ENCODE measurements around the gene LARGE1. TPM values are rescaled to one million over a fixed set of nuclear protein-coding genes. Genes with fewer than 3 reads are reported as not detected.

LARGE1 gene
- total and polyA plus RNA-seq, 9 of the 15 experiments (the other 6 are each of a cell fraction or from before 2014, with no cell fraction given) = 0.01 to 0.66 (median 0.14) TPM; not detected in 2

DNA sequence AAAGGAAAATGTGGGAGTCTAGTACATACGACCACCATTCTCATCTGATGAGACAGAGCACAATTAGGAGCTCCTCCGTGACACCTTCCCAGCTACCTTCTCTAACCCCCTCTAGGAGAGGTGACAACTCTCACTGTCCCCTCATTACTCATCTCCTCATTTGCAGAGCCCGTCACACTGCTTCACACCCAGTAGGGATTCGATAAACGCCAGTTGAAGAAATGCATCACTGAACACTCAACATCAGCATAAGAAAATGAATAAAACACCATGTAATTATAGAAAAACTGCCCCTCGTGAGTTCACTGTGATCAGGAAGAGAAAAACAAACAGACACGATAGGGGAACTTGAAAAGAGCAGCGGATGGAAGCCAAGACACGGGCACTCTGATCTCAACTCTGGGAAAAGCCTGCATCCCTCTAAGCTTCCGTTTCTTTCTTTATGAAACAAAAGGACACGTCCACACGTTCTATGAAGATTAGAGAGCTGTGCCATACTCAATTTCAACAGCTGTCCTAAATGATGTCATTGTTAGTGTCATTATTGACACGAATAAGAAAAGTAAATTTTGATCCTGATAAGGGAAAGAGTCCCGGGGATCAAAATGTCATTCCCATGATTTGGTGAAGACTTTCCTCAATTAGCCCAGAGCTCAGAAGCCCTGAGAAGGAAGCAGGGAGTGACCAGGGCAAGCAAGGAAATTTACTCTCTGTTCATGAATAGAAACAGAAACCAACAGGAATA is 356.9 kb downstream of the LARGE1 start (continued):
- no peak for TF ChIP-seq TCF3 (CRISPR knock-in tag; IDR thresholded peaks at IDR 0.05)
- TF ChIP-seq CHD4 (IDR thresholded peaks at IDR 0.05; ENCODE audit: insufficient read depth, insufficient replicate concordance, low read depth, low read length, poor library complexity, severe bottlenecking) = no peak
- TF ChIP-seq, protein P1, sequence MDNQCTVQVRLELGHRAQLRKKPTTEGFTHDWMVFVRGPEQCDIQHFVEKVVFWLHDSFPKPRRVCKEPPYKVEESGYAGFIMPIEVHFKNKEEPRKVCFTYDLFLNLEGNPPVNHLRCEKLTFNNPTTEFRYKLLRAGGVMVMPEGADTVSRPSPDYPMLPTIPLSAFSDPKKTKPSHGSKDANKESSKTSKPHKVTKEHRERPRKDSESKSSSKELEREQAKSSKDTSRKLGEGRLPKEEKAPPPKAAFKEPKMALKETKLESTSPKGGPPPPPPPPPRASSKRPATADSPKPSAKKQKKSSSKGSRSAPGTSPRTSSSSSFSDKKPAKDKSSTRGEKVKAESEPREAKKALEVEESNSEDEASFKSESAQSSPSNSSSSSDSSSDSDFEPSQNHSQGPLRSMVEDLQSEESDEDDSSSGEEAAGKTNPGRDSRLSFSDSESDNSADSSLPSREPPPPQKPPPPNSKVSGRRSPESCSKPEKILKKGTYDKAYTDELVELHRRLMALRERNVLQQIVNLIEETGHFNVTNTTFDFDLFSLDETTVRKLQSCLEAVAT (IDR thresholded peaks at IDR 0.05) = no peak

DNA sequence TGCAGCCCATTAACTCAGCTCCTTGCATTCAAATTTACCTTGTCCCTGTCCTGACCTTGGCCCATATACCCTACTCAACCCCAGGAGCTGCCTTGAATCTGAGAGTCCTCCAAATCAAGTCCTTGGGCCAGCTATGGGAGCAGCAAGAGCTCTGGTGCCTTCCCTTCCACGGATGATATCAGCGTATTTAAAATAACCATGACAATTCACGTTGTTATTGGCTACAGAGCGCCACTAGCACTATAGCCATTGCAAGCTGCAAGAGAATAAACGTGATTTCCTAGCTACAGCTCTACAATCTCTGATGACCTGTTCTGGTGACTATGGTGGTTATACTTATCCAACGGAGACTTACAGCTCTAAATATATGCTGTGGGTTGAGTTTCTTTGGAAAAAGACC is 357.8 kb downstream of the LARGE1 start:
- FAIRE-seq (no peak), ATAC-seq (no peak), DNase-seq (ENCODE audit: extremely low read depth in 1 of 4, low spot score in 3 of 4) (no peak)
- ChIA-PET CTCF (ENCODE audit: low intra/inter-chr PET ratio) (no interaction called here), POLR2A (no interaction called here)
- no peaks in the 10 kb centered on the region for H3K79me2 ChIP-seq (ENCODE audit: control insufficient read depth, insufficient read depth, low read length)
- no peaks in the 10 kb centered on the region for H3K9me1 ChIP-seq (ENCODE audit: control insufficient read depth, insufficient read depth, low read length)
- no peaks in the 10 kb centered on the region for H4K20me1 ChIP-seq (replicated peaks; ENCODE audit: control insufficient read depth, insufficient read depth, low read length)
- no peaks in the 10 kb centered on the region for H3K9me3 ChIP-seq (replicated peaks; ENCODE audit: control insufficient read depth, insufficient read depth, low read depth, low read length)
- no peak overlapping the region for H3K4me2 ChIP-seq (ENCODE audit: insufficient read depth, low read length)
- intact Hi-C loops (cut with micrococcal nuclease) = no loop called here
- WGBS (ENCODE audit: insufficient coverage, low coverage, missing lambda C conversion rate) = 1% methylated on average over 6 of the region's 6 CpGs
- no peaks in the 10 kb centered on the region for H3K36me3 ChIP-seq (ENCODE audit: control insufficient read depth, insufficient read depth, low read length)
- in situ Hi-C loops (cut with MboI) = no loop called here
- no peaks in the 10 kb centered on the region for H3K27me3 ChIP-seq (ENCODE audit: control insufficient read depth in 2 of 2, insufficient read depth in 2 of 2, low read length in 2 of 2)
- no peak overlapping the region for H3K27ac ChIP-seq (ENCODE audit: extremely low read depth, low read depth, low read length)
- H2AFZ ChIP-seq (ENCODE audit: low read depth, low read length) = no peak overlapping the region
- no TSS peak for BruUV-seq (replicated peaks)
- H3K9ac ChIP-seq (ENCODE audit: insufficient read depth in 1 of 2, low read depth in 2 of 2, low read length in 2 of 2) = no peak overlapping the region
- H3K4me1 ChIP-seq (replicated peaks in 1 of 2; ENCODE audit: control insufficient read depth in 2 of 2, insufficient read depth in 2 of 2, low read length in 2 of 2) = no peaks in the 10 kb centered on the region
- no peak overlapping the region for H3K4me3 ChIP-seq
- TF ChIP-seq BCL6 (CRISPR knock-in tag; IDR thresholded peaks at IDR 0.05) (no peak), TAF9B (IDR thresholded peaks at IDR 0.05; ENCODE audit: partially characterized antibody) (no peak), GATA2 (CRISPR knock-in tag; IDR thresholded peaks at IDR 0.05) (no peak), HDAC2 (IDR thresholded peaks at IDR 0.05) (no peak), CHD1 (IDR thresholded peaks at IDR 0.05; ENCODE audit: low read length) (no peak), PCBP2 (IDR thresholded peaks at IDR 0.05; ENCODE audit: low read depth, low read length, poor library complexity, severe bottlenecking) (no peak), GABPB2 (CRISPR knock-in tag; conservative IDR thresholded peaks at IDR 0.05) (no peak)
- TF ChIP-seq, protein P2, sequence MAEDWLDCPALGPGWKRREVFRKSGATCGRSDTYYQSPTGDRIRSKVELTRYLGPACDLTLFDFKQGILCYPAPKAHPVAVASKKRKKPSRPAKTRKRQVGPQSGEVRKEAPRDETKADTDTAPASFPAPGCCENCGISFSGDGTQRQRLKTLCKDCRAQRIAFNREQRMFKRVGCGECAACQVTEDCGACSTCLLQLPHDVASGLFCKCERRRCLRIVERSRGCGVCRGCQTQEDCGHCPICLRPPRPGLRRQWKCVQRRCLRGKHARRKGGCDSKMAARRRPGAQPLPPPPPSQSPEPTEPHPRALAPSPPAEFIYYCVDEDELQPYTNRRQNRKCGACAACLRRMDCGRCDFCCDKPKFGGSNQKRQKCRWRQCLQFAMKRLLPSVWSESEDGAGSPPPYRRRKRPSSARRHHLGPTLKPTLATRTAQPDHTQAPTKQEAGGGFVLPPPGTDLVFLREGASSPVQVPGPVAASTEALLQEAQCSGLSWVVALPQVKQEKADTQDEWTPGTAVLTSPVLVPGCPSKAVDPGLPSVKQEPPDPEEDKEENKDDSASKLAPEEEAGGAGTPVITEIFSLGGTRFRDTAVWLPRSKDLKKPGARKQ (CRISPR knock-in tag; IDR thresholded peaks at IDR 0.05) = no peak
- TF ChIP-seq, protein P3, sequence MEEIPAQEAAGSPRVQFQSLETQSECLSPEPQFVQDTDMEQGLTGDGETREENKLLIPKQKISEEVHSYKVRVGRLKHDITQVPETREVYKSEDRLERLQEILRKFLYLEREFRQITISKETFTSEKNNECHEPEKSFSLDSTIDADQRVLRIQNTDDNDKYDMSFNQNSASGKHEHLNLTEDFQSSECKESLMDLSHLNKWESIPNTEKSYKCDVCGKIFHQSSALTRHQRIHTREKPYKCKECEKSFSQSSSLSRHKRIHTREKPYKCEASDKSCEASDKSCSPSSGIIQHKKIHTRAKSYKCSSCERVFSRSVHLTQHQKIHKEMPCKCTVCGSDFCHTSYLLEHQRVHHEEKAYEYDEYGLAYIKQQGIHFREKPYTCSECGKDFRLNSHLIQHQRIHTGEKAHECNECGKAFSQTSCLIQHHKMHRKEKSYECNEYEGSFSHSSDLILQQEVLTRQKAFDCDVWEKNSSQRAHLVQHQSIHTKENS (CRISPR knock-in tag; IDR thresholded peaks at IDR 0.05) = no peak
- TF ChIP-seq, protein P4, sequence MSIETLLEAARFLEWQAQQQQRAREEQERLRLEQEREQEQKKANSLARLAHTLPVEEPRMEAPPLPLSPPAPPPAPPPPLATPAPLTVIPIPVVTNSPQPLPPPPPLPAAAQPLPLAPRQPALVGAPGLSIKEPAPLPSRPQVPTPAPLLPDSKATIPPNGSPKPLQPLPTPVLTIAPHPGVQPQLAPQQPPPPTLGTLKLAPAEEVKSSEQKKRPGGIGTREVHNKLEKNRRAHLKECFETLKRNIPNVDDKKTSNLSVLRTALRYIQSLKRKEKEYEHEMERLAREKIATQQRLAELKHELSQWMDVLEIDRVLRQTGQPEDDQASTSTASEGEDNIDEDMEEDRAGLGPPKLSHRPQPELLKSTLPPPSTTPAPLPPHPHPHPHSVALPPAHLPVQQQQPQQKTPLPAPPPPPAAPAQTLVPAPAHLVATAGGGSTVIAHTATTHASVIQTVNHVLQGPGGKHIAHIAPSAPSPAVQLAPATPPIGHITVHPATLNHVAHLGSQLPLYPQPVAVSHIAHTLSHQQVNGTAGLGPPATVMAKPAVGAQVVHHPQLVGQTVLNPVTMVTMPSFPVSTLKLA (conservative IDR thresholded peaks at IDR 0.05) = no peak

All from K562 (cell line).